OCI-LY7 (cell line): Measurements from ENCODE around the gene OR10G7.

ENCODE experiments used
- EZH2phosphoT487 ChIP-seq: fragments of 200-600 bp; sonication (generic); IDR thresholded peaks from 2 replicates; pipeline ENCODE4 v1.6.1; 2018; ENCODE audit warnings: low read depth, borderline replicate concordance, mild to moderate bottlenecking, mixed run types, antibody characterized with exemption, low read length, moderate library complexity, mixed read lengths
- TF ChIP-seq, protein P1 (sequence below): fragments of 200-600 bp; sonication (generic); conservative IDR thresholded peaks from 2 replicates; pipeline ENCODE4 v1.5.1; 2014; ENCODE audit warnings: mild to moderate bottlenecking, antibody characterized with exemption, low read length, moderate library complexity, mixed read lengths

DNA sequence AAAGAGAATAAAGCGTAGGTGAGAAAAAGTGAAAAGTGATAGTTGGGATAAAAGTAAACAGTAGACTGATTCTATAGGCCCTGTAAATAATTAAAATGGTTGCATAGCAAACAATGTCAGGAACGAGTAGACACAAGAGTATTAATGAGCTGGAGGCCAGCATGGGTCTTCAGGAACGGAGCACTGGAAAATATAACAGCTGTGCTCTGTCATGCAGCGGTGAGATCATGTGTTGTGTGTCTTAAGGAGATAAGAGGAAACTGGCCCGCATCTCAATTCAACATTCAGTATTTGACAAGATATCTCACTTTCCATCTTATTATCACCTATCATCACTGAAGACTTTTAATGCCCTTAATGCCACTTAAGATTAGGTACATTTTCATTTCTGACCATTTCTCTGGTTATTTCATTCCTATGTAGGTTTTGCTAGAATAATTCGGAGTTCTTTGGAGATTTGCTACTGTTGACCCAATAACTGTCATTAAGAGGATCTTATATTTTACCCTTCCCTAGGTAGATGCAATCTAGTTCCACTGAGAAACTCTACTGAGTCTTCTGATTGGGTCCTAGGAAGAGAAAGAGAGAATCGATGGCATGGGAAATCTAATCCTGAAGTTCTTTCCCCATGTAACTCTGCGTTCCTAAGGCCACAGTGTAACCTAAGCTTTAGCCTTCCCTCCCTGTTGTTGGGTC, 38.7 kb upstream of the OR10G7 start:
- TF ChIP-seq, protein P1, sequence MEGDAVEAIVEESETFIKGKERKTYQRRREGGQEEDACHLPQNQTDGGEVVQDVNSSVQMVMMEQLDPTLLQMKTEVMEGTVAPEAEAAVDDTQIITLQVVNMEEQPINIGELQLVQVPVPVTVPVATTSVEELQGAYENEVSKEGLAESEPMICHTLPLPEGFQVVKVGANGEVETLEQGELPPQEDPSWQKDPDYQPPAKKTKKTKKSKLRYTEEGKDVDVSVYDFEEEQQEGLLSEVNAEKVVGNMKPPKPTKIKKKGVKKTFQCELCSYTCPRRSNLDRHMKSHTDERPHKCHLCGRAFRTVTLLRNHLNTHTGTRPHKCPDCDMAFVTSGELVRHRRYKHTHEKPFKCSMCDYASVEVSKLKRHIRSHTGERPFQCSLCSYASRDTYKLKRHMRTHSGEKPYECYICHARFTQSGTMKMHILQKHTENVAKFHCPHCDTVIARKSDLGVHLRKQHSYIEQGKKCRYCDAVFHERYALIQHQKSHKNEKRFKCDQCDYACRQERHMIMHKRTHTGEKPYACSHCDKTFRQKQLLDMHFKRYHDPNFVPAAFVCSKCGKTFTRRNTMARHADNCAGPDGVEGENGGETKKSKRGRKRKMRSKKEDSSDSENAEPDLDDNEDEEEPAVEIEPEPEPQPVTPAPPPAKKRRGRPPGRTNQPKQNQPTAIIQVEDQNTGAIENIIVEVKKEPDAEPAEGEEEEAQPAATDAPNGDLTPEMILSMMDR = no peak
- no peak for TF ChIP-seq EZH2phosphoT487
